ENCODE results near the gene ITGB3BP.

DNA sequence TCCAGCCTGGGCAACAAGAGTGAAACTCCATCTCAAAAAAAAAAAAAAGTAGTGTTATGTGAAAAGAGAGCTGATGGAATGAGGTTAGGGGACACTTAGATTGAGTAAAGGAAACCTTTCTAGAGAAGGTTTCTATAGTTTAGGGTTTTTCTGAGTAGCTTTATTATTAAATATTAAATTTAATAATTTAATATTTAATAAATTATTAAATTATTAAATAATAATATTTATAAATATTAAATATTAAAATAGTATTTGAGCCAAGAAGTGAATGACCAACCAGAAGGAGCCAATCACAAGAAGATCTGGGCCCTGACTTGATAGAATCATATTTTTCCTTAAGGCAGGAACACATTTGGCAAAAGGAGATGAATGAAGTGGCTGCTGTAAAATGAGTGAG, 104.9 kb downstream of the ITGB3BP start:
- TF ChIP-seq, protein P1, sequence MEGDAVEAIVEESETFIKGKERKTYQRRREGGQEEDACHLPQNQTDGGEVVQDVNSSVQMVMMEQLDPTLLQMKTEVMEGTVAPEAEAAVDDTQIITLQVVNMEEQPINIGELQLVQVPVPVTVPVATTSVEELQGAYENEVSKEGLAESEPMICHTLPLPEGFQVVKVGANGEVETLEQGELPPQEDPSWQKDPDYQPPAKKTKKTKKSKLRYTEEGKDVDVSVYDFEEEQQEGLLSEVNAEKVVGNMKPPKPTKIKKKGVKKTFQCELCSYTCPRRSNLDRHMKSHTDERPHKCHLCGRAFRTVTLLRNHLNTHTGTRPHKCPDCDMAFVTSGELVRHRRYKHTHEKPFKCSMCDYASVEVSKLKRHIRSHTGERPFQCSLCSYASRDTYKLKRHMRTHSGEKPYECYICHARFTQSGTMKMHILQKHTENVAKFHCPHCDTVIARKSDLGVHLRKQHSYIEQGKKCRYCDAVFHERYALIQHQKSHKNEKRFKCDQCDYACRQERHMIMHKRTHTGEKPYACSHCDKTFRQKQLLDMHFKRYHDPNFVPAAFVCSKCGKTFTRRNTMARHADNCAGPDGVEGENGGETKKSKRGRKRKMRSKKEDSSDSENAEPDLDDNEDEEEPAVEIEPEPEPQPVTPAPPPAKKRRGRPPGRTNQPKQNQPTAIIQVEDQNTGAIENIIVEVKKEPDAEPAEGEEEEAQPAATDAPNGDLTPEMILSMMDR (IDR thresholded peaks at IDR 0.05; ENCODE audit: insufficient read depth, low read length, poor library complexity, severe bottlenecking), result no peak
- no peak for TF ChIP-seq EZH2phosphoT487 (conservative IDR thresholded peaks at IDR 0.05; ENCODE audit: low read length)
